HepG2 (cell line): ENCODE data around the gene FOXP3. TPM values are rescaled to one million over a fixed set of nuclear protein-coding genes. Genes with fewer than 3 reads are reported as not detected.

Experiments
- ATAC-seq: fragments of 200-7000 bp; cut with Tn5 transposase; 3 replicates; pipeline ENCODE4 v1.9.1; 2020; ENCODE audit warnings: mild to moderate bottlenecking, moderate library complexity
- BruUV-seq: library from RNA; stranded (reverse); fragments of 400-500 nt; replicated peaks from 2 replicates; lab custom pipeline; 2021; lab: Mats Ljungman, UMichigan
- CTCF ChIA-PET: fragments of 300-600 bp; formaldehyde crosslinking; extraction: SDS; loops from one replicate; lab custom pipeline; 2021; ENCODE audit warnings: low total read pairs, inconsistent platforms, low intra/inter-chr PET ratio; lab: Yijun Ruan, JAX
- POLR2A ChIA-PET: fragments of 350-600 bp; sonication (Branson Sonifier 250); formaldehyde crosslinking; loops from one replicate; lab custom pipeline; 2020; ENCODE audit warnings: antibody characterized with exemption, inconsistent platforms; lab: Yijun Ruan, JAX
- DNase-seq: peaks from one replicate; pipeline ENCODE4 v3.0.0-alpha.2; 2015; ENCODE audit warnings: low spot score
- FAIRE-seq: peaks from 3 replicates; lab custom pipeline; 2011; peaks lifted over from hg19 to GRCh38; lab: Jason Lieb, UNC
- H2AFZ ChIP-seq: one replicate; pipeline ENCODE4 v1.6.1; 2011; ENCODE audit warnings: low read length, inconsistent platforms
- H3K27ac ChIP-seq: fragments of 300-600 bp; 3 replicates; pipeline ENCODE4 v1.8.0; 2011; ENCODE audit warnings: mixed run types, mild to moderate bottlenecking, mixed read lengths, low read length, inconsistent platforms; ENCODE audit not compliant: insufficient read depth; ENCODE audit errors: extremely low read length
- H3K27me3 ChIP-seq, 2 experiments: fragments of 200-600 bp in 1 of 2; 2 replicates in 1 of 2; 3 replicates in 1 of 2; pipeline versions ENCODE4 v1.6.0 to v1.8.0; 2011; ENCODE audit warnings: low read length in 2 of 2, mild to moderate bottlenecking in 2 of 2, moderate library complexity in 2 of 2, inconsistent platforms in 1 of 2; ENCODE audit not compliant: insufficient read depth in 2 of 2, control insufficient read depth in 1 of 2
- H3K36me3 ChIP-seq, 2 experiments: fragments of 200-600 bp in 1 of 2; replicated peaks in 1 of 2; 2 replicates in 1 of 2; 3 replicates in 1 of 2; pipeline versions ENCODE4 v1.5.1 to v1.8.0; 2011; ENCODE audit warnings: low read length in 2 of 2, inconsistent platforms in 1 of 2; ENCODE audit not compliant: insufficient read depth in 2 of 2, control insufficient read depth in 1 of 2
- H3K4me1 ChIP-seq: 2 replicates; pipeline ENCODE4 v1.5.1; 2012; ENCODE audit warnings: low read length, inconsistent platforms; ENCODE audit not compliant: insufficient read depth
- H3K4me2 ChIP-seq: 2 replicates; pipeline ENCODE4 v1.6.0; 2011; ENCODE audit warnings: low read depth, low read length, inconsistent platforms
- H3K4me3 ChIP-seq, 3 experiments: fragments of 200-600 bp in 1 of 3; sonication (generic), shearing (Covaris generic) in 1 of 3; replicated peaks in 1 of 3; 2 replicates each; pipeline ENCODE4 v1.5.1; 2011 to 2016; ENCODE audit warnings: low read length in 3 of 3, inconsistent platforms in 2 of 3, low read depth in 2 of 3, mild to moderate bottlenecking in 2 of 3, control low read depth in 1 of 3, mixed read lengths in 1 of 3; ENCODE audit not compliant: insufficient read depth in 1 of 3
- H3K79me2 ChIP-seq: one replicate; pipeline ENCODE4 v1.6.1; 2011; ENCODE audit warnings: low read length, inconsistent platforms; ENCODE audit not compliant: insufficient read depth
- H3K9ac ChIP-seq: 2 replicates; pipeline ENCODE4 v1.6.0; 2011; ENCODE audit warnings: mild to moderate bottlenecking, low read depth, low read length, inconsistent platforms; ENCODE audit not compliant: insufficient read depth
- H3K9me3 ChIP-seq: 2 replicates; pipeline ENCODE4 v1.5.1; 2012; ENCODE audit warnings: mild to moderate bottlenecking, low read length
- H4K20me1 ChIP-seq: 2 replicates; pipeline ENCODE4 v1.6.0; 2011; ENCODE audit warnings: inconsistent platforms, mild to moderate bottlenecking, low read length, moderate library complexity; ENCODE audit not compliant: insufficient read depth
- CHCHD3 ChIP-seq: sonication (generic); formaldehyde crosslinking; IDR thresholded peaks from 2 replicates; pipeline ENCODE4 v1.8.0; 2022; ENCODE audit warnings: mild to moderate bottlenecking, missing genetic modification reagents, moderate library complexity
- HDAC1 ChIP-seq: sonication (generic); formaldehyde crosslinking; IDR thresholded peaks from 2 replicates; pipeline ENCODE4 v1.5.1; 2020; ENCODE audit warnings: mild to moderate bottlenecking, missing genetic modification reagents
- PHF20 ChIP-seq: sonication (generic); formaldehyde crosslinking; IDR thresholded peaks from 2 replicates; pipeline ENCODE4 v1.5.0; 2020; ENCODE audit warnings: mild to moderate bottlenecking, missing genetic modification reagents
- RXRB ChIP-seq: IDR thresholded peaks from 2 replicates; pipeline ENCODE4 v1.6.1; 2016; ENCODE audit warnings: borderline replicate concordance, missing genetic modification reagents, missing compliant biosample characterization
- TCF7 ChIP-seq: sonication (generic); IDR thresholded peaks from 2 replicates; pipeline ENCODE4 v1.6.1; 2016; ENCODE audit warnings: antibody characterized with exemption, low read depth
- WIZ ChIP-seq: sonication (generic); formaldehyde crosslinking; IDR thresholded peaks from 2 replicates; pipeline ENCODE4 v1.5.1; 2020; ENCODE audit warnings: mild to moderate bottlenecking, missing genetic modification reagents
- ZNF253 ChIP-seq: sonication (generic); formaldehyde crosslinking; IDR thresholded peaks from 2 replicates; pipeline ENCODE4 v1.8.0; 2022; ENCODE audit warnings: mild to moderate bottlenecking, missing genetic modification reagents, borderline replicate concordance
- ZNF337 ChIP-seq: sonication (generic); formaldehyde crosslinking; IDR thresholded peaks from 2 replicates; pipeline ENCODE4 v1.5.1; 2020; ENCODE audit warnings: missing genetic modification reagents, low read depth, mild to moderate bottlenecking, borderline replicate concordance
- ZNF547 ChIP-seq: sonication (generic); formaldehyde crosslinking; IDR thresholded peaks from 2 replicates; pipeline ENCODE4 v1.5.1; 2020; ENCODE audit warnings: mild to moderate bottlenecking, missing genetic modification reagents
- ZNF788 ChIP-seq: sonication (generic); formaldehyde crosslinking; IDR thresholded peaks from 2 replicates; pipeline ENCODE4 v1.5.0; 2020; ENCODE audit warnings: mild to moderate bottlenecking, missing genetic modification reagents, borderline replicate concordance
- ZNF790 ChIP-seq: sonication (generic); formaldehyde crosslinking; IDR thresholded peaks from 2 replicates; pipeline ENCODE4 v1.8.0; 2022; ENCODE audit warnings: missing genetic modification reagents, mild to moderate bottlenecking, borderline replicate concordance
- WGBS: methylation state at CpG from one replicate; pipeline ENCODE4 v1.1.6; 2017; ENCODE audit warnings: low lambda C conversion rate; 5-methylcytosine and 5-hydroxymethylcytosine counted together
- in situ Hi-C: cut with HindIII; loops from 2 replicates; pipeline ENCODE4 v1.10.0; 2017; ENCODE audit warnings: low pct_unique_long_range_greater_than_20kb; ENCODE audit not compliant: extremely low pct_ligation_motif_present
- intact Hi-C: fragments of 100-400 bp; cut with micrococcal nuclease; formaldehyde crosslinking; loops from one replicate; pipeline ENCODE4 v1.10.0; 2022; ENCODE audit not compliant: unreplicated experiment
- polyA plus RNA-seq, 8 experiments: library from polyadenylated mRNA; depleted of rRNA in 3 of 8; stranded (reverse) in 7 of 8; unstranded in 1 of 8; fragments of >200 nt; fragmentation: Illumina TruSeq in 4 of 8; extraction: Trizol in 4 of 8; gene quantifications; 2 replicates each; pipeline versions ENCODE4 v1.2.1 to v1.2.3, GENCODE V29; 2011 to 2016; ENCODE audit warnings: low read depth in 4 of 8, missing spikeins in 1 of 8, mixed read lengths in 1 of 8; ENCODE audit not compliant: insufficient read depth in 1 of 8
- total RNA-seq, 5 experiments: library from RNA; depleted of rRNA; stranded (reverse); fragments of >200 nt; fragmentation: Illumina TruSeq; extraction: Trizol; gene quantifications; 2 replicates each; pipeline ENCODE4 v1.2.3, GENCODE V29; 2016; ENCODE audit warnings: low read depth in 1 of 5
- TF ChIP-seq, protein P1 (sequence below): sonication (generic); formaldehyde crosslinking; IDR thresholded peaks from 2 replicates; pipeline ENCODE4 v1.4.0; 2020; ENCODE audit warnings: mild to moderate bottlenecking, missing genetic modification reagents
- TF ChIP-seq, protein P2 (sequence below): sonication (generic); formaldehyde crosslinking; IDR thresholded peaks from 2 replicates; pipeline ENCODE4 v1.4.0; 2020; ENCODE audit warnings: missing genetic modification reagents, mild to moderate bottlenecking, borderline replicate concordance
- TF ChIP-seq, protein P3 (sequence below): sonication (generic); formaldehyde crosslinking; IDR thresholded peaks from 2 replicates; pipeline ENCODE4 v1.5.1; 2020; ENCODE audit warnings: missing genetic modification reagents, mild to moderate bottlenecking, borderline replicate concordance
- TF ChIP-seq, protein P4 (sequence below): sonication (generic); formaldehyde crosslinking; IDR thresholded peaks from 2 replicates; pipeline ENCODE4 v1.4.0; 2020; ENCODE audit warnings: missing genetic modification reagents

FOXP3 gene
- total and polyA plus RNA-seq, 2 of the 13 experiments (the other 11 are each of a cell fraction or from before 2014, with no cell fraction given) = 0.04 TPM; not detected in 1

DNA sequence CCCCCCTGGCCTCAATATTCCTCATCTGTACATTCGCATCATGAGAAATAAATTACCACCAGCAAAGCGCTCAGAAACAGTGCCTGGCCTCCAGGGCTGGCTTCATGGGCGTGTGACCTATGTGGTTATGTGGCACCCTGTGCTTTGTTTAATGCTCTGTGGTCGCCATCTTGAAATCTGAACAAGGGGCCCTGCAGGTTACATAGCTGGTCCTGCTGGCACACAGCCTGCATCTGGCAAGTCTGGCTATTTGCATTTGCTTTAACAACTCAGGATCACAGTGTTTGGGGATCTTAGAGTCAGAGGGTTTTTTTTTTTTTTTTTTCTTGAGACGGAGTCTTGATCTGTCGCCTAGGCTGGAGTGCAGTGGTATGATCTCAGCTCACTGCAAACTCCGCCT lies 9.9 kb downstream of the FOXP3 start (continued):
- TF ChIP-seq, protein P1, sequence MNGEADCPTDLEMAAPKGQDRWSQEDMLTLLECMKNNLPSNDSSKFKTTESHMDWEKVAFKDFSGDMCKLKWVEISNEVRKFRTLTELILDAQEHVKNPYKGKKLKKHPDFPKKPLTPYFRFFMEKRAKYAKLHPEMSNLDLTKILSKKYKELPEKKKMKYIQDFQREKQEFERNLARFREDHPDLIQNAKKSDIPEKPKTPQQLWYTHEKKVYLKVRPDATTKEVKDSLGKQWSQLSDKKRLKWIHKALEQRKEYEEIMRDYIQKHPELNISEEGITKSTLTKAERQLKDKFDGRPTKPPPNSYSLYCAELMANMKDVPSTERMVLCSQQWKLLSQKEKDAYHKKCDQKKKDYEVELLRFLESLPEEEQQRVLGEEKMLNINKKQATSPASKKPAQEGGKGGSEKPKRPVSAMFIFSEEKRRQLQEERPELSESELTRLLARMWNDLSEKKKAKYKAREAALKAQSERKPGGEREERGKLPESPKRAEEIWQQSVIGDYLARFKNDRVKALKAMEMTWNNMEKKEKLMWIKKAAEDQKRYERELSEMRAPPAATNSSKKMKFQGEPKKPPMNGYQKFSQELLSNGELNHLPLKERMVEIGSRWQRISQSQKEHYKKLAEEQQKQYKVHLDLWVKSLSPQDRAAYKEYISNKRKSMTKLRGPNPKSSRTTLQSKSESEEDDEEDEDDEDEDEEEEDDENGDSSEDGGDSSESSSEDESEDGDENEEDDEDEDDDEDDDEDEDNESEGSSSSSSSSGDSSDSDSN (CRISPR knock-in tag) = no peak

DNA sequence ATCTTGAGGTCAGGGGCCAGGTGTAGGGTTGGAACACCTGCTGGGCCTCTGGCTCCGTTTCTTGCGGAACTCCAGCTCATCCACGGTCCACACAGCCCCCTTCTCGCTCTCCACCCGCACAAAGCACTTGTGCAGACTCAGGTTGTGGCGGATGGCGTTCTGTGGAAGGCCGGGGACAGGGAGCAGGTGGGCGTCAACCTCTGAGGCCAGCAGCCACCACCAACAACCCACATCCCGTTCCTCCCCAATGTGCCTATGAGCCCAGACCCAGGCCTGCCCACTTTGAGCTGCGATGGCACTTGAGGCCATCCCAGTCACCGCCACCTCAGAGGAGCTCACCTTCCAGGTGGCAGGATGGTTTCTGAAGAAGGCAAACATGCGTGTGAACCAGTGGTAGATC lies 13.2 kb downstream of the FOXP3 start:
- Histone ChIP-seq H3K27me3 (no peaks in the 10 kb centered on the region), H3K36me3 (peaks cover 0 to 3% of the 10 kb centered on the region in 2 experiments; a peak in 1 of 5 replicates), H3K9ac (no peak overlapping the region), H3K4me2 (no peak overlapping the region), H3K27ac (no peak overlapping the region), H3K4me3 (no peak overlapping the region), H3K4me1 (no peaks in the 10 kb centered on the region), H3K9me3 (no peaks in the 10 kb centered on the region), H4K20me1 (no peaks in the 10 kb centered on the region), H3K79me2 (no peaks in the 10 kb centered on the region), H2AFZ (no peak overlapping the region)
- intact Hi-C loops = no loop called here
- TF ChIP-seq CHCHD3 (CRISPR knock-in tag) (no peak), HDAC1 (CRISPR knock-in tag) (no peak), ZNF790 (CRISPR knock-in tag) (no peak), RXRB (CRISPR knock-in tag) (no peak), ZNF788 (CRISPR knock-in tag) (no peak), ZNF337 (no peak), WIZ (CRISPR knock-in tag) (no peak), ZNF547 (CRISPR knock-in tag) (no peak), TCF7 (no peak), ZNF253 (CRISPR knock-in tag) (no peak), PHF20 (no peak)
- TF ChIP-seq, protein P2, sequence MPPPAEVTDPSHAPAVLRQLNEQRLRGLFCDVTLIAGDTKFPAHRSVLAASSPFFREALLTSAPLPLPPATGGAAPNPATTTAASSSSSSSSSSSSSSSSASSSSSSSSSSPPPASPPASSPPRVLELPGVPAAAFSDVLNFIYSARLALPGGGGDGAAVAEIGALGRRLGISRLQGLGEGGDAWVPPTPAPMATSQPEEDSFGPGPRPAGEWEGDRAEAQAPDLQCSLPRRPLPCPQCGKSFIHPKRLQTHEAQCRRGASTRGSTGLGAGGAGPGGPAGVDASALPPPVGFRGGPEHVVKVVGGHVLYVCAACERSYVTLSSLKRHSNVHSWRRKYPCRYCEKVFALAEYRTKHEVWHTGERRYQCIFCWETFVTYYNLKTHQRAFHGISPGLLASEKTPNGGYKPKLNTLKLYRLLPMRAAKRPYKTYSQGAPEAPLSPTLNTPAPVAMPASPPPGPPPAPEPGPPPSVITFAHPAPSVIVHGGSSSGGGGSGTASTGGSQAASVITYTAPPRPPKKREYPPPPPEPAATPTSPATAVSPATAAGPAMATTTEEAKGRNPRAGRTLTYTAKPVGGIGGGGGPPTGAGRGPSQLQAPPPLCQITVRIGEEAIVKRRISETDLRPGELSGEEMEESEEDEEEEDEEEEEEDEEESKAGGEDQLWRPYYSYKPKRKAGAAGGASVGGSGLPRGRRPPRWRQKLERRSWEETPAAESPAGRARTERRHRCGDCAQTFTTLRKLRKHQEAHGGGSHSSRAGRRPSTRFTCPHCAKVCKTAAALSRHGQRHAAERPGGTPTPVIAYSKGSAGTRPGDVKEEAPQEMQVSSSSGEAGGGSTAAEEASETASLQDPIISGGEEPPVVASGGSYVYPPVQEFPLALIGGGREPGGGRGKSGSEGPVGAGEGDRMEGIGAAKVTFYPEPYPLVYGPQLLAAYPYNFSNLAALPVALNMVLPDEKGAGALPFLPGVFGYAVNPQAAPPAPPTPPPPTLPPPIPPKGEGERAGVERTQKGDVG (CRISPR knock-in tag) = no peak
- TF ChIP-seq, protein P3, sequence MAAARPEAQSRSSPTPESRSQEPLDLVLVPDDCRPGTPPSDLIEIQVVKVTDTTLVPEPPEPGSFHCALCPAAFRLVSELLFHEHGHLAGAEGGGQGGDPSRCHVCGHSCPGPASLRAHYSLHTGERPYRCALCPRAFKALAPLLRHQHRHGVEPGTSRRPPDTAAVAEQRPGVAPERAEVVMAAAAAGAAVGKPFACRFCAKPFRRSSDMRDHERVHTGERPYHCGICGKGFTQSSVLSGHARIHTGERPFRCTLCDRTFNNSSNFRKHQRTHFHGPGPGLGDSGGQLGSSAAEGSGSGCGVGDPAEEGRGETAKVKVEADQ (CRISPR knock-in tag) = no peak
- TF ChIP-seq, protein P4, sequence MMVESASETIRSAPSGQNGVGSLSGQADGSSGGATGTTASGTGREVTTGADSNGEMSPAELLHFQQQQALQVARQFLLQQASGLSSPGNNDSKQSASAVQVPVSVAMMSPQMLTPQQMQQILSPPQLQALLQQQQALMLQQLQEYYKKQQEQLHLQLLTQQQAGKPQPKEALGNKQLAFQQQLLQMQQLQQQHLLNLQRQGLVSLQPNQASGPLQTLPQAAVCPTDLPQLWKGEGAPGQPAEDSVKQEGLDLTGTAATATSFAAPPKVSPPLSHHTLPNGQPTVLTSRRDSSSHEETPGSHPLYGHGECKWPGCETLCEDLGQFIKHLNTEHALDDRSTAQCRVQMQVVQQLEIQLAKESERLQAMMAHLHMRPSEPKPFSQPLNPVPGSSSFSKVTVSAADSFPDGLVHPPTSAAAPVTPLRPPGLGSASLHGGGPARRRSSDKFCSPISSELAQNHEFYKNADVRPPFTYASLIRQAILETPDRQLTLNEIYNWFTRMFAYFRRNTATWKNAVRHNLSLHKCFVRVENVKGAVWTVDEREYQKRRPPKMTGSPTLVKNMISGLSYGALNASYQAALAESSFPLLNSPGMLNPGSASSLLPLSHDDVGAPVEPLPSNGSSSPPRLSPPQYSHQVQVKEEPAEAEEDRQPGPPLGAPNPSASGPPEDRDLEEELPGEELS = no peak
- no TSS peak for BruUV-seq
- POLR2A ChIA-PET = no interaction called here
- DNase-seq = no peak
- WGBS = 92% methylated on average over 11 of the region's 13 CpGs
- ATAC-seq = no peak
- in situ Hi-C loops = no loop called here
- no peak for FAIRE-seq
- CTCF ChIA-PET = no interaction called here
